Esophagus mucosa (tissue), 1 donor: ENCODE data around the gene CTCFL. TPM values are rescaled to one million over a fixed set of nuclear protein-coding genes. Genes with fewer than 3 reads are reported as not detected.

Experiments used
- ATAC-seq: fragments of 200-7000 bp; cut with Tn5 transposase; one replicate; pipeline ENCODE4 v1.9.1; 2020
- total RNA-seq: library from RNA; stranded (reverse); gene quantifications from one replicate; pipeline ENCODE4 v1.2.4, GENCODE V29; 2023
- donor health status: DM: yes; HTN: yes; CAD: no.

CTCFL gene
- total RNA-seq, 1 donor from 2014 or later = not detected

GRCh38 chr20:57560554-57561355, 35.8 kb upstream of the CTCFL start, which contains the start of gene PCK1:
Gene PCK1, plus strand, starts transcription at chr20:57561110. Its CDS starts 302 bp downstream, at chr20:57561412.
- ATAC-seq = peak; percentile 76

GRCh38 chr20:57559658-57560553, 35.0 kb upstream of the CTCFL start:
- ATAC-seq = no peak

- no peak for ATAC-seq
Measured at GRCh38 chr20:57559289-57559634, 34.3 kb upstream of the CTCFL start.

GRCh38 chr20:57558614-57559288, 33.8 kb upstream of the CTCFL start:
- ATAC-seq = no peak

GRCh38 chr20:57557926-57558613, 33.1 kb upstream of the CTCFL start:
- ATAC-seq = no peak

GRCh38 chr20:57556980-57557274, 32.0 kb upstream of the CTCFL start:
- no peak for ATAC-seq

GRCh38 chr20:57555457-57556184, 30.7 kb upstream of the CTCFL start:
- ATAC-seq = no peak

DNA sequence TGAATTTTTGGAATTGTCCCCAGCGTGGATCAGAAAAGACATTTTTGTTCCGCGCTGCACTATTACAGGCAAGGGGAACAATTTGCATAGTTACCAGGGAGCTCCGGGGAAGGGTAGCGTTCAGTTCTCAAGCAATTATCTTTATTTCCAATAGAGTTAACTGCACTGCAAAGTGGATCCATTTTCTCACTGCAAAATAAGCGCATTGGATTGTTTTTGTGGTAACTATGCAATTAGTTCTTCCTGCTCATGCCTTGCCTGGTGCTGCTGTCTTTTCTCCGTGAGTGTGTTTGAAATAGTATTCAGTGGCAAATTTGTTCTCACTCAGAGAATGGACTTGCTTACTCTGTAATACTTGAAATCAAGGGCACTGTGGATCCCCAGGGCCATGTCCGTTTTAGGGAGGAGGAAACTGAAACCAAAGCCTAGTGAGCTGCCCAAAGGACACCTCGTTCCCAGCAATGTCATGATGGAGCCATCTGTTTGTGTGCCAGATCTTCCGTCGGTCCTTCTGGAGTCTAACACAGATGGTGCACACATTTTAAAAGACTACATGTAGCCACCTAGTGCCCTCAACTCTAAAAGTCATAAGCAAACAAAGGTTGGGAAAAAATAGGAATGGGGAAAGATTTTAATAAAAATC, 28.6 kb upstream of the CTCFL start:
- no peak for ATAC-seq

DNA sequence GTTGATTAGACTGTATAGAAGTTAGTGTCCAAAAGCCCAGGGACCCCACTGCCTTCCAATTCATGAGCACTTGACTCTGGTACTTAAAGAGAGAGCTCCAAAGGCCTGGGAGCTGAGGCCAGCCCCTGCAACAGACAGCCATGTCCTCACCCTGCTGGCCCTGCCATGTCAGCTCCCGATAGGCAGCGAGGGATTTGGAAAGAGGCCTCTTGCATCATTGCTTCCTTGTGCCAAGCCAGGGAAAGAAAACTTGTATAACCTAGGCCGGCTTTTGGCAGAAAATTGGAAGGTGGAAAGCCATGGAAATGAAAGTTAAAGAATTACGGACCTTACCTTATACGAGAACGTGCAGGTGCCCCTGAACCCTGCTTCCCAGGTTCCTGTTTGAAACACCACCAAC, 27.5 kb upstream of the CTCFL start:
- no peak for ATAC-seq

DNA sequence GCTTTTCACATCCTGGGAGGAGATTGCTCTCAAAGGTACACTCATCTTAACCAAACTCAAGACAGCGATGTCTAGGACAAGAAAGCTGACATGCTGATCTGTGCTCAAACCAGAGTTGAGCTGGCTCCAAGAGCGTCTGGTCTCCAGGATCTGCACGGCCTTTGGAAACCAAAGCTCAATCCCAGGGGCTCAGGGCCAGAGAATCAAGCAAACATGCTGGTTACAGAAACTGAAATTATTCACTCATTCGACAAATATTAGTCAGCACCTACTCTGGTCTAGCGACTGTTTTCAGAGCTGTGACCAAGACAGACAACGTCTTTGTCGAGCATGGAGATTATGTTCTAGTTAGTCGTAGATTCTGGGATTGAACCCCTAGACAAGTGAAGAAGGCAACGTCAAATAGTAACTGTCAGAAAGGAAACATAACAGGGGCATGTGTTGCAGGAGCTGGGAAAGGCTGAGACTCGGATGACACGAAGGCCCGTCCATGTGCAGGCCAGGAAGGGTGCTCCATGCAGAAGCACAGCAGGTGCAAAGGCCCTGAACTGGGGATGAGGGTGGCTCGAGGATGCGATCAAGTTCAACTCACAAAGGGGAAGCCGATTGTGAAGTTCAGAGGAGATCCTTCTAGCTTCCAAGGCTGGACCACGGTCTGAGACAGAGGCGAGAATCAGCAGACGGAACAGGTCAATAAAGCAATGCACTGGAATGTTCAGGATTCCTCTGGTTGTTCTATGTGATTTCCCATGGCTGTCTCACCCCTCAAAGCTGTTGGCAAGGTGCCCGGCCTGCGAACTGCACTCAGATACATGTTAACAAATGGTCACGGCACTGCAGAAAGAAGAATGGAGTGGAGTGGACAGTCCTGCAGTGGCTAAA, 23.5 kb upstream of the CTCFL start:
- ATAC-seq = no peak

- ATAC-seq = peak; percentile 96
Measured at GRCh38 chr20:57546956-57547649, 22.2 kb upstream of the CTCFL start.

DNA sequence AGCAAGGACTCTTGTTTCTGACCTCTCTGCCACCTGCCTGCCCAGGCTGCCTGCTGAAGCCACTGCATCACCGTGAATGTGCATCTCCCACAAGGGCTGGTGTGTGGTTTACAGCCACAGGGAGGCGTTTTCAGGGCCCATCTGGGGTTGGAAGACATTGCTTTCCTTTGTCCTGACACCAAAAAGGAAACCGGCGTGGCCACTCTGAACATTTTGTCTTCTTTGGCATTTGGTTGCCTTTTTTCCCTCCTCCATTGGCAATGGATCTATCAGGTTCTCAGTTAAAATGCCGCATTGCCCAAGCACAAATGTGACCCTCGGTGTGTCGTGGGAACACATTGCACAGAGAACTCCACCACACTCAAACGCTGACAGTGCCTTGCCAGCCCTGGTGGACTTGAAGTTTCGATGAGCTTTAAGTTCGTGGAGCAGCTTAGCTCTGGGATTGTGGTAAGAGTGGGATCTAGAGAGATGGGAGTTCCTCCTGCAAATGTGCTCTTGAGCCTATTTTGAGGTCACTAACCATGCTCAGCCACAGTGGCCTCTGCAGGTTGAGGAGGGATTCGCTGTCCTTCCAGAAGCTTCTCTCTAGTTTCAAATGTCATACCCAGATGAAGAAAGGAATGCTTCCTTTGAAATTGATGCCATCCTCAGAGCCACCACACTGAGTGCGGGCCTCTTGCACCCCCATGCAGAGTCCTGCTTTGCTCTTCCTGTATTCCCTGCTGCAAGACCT, 21.2 kb upstream of the CTCFL start:
- no peak for ATAC-seq

DNA sequence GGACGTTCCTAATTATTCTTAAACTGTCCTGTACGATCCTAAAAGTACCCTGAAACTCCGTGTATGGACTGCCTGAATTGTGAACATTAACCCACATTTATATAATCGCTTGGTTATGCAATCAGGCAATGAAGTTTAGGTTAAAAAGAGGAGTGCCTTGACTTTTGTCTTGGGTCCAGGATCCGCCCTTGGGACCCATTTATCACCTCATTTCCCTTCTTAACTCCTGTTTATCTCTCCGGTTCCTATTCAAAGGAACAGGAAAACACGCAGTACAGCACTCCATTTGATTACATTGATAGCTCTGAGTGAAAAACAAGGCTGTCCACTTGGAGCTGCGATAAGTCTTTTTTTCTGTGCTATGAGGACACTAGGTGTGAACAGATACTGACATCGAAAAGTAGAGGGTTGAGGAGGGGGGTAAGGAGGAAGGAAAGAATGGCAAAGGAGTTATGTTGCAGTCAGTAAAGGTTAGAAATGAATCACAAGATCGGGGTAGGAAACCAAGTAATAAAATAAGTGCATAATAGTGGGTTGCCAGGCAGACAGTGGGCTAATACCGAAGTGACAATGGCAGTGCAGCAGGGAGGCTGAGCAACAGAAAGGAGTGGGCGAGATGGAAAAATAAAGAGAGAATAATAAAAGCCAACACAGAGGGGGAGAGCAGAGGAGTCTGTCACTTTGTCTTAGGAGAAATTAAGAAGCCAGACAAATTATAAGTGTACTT, 20.1 kb upstream of the CTCFL start:
- no peak for ATAC-seq

DNA sequence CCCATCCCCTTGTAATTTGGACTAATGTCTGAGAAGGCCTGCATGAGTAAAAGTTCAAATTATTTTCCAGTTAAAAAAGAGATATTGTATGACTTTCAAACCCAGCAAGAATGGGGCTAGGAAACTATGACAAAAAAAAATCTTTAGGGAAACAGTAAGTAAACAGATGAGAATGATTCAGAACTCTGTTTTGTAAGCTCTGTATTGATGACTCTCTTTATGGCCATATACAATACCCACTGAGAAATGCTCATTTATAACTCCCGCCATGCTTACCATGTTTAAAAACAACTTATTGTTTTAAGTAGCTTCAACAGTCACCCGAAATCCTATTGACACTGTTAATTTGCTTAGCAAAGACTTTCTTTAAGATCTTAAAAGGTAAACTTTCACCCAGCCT, 18.8 kb upstream of the CTCFL start:
- no peak for ATAC-seq

DNA sequence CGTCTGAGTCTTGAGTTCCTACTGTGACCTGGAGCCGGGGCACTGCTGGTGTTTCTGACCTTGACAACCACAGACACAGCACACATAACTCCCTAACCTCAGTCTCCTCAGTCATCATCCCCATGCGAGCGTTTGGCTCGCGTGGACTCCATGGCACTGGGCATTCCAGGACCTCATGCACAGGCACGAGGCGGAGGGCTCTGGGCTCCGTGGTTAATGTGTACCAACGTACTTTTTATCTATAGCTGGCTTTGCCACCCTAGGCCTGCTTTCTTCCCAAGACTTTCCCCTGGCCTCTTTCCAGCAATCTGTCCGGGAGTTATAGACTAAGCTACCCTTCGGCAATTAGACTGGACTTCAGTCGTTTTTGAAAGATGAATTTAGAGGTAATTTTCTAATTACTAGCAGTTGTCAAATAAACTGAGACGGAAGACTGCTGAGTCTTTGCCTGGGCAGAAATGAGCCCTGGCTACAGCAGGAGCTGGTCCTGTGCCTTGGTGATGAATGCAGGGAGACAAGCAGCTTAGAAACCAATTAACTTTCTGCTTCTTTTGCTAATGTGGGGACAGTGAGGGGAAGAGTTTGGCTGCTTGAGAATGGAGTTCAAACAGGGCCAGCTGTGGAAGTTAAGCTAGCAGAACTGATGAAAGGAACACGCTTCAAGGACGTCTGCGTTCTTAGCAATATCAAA, 16.1 kb upstream of the CTCFL start:
- ATAC-seq = no peak

GRCh38 chr20:57539889-57540288, 14.9 kb upstream of the CTCFL start:
- ATAC-seq = no peak

DNA sequence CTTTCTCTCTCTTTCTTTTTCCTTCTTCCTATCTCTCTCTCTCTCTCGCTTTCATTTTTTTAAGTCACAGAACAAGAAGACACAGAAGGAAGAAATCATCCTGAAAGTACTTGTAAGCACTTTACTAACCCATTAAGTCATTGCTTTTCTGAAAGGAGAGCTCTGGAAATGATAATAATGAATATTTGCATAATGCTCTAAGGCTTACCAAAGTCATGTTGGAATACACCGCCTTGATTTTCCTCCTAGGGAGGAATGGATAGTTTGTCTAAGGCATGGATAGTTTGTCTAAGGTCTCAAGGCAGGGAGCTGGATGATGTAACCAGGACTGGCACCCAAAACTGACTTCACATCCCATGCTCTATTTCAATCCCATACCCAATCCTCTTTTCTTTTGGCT, 12.9 kb upstream of the CTCFL start:
- ATAC-seq = no peak
